ENCODE measurements around the gene XRCC2.
"Not testable (repeated sequence)": the region's sequence is repeated elsewhere in the genome, so short reads cannot be mapped to it uniquely, and the experiment has no call there.

DNA sequence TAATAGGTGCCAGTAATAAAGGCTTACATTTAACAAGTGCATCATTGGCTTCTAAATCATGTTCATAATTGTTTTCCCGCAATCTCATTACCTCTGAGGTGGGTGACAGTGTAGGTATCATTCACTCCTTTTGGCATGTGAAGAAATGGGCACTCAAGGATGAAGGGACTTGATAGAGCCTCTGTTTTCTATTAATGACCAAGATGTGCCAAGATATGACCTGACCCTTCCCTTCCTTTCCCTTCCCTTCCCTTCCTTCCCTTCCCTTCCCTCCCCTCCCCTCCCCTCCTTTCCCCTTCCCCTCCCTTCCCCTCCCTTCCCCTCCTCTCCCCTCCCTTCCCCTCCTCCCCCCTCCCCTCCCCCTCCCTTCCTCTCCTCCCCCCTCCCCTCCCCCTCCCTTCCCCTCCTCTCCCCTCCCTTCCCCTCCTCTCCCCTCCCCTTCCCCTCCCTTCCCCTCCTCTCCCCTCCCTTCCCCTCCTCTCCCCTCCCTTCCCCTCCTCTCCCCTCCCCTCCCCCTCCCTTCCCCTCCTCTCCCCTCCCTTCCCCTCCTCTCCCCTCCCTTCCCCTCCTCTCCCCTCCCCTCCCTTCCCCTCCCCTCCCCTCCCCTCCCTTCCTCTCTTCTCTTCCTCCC is 36.6 kb upstream of the XRCC2 start:
- TF ChIP-seq, protein P1, sequence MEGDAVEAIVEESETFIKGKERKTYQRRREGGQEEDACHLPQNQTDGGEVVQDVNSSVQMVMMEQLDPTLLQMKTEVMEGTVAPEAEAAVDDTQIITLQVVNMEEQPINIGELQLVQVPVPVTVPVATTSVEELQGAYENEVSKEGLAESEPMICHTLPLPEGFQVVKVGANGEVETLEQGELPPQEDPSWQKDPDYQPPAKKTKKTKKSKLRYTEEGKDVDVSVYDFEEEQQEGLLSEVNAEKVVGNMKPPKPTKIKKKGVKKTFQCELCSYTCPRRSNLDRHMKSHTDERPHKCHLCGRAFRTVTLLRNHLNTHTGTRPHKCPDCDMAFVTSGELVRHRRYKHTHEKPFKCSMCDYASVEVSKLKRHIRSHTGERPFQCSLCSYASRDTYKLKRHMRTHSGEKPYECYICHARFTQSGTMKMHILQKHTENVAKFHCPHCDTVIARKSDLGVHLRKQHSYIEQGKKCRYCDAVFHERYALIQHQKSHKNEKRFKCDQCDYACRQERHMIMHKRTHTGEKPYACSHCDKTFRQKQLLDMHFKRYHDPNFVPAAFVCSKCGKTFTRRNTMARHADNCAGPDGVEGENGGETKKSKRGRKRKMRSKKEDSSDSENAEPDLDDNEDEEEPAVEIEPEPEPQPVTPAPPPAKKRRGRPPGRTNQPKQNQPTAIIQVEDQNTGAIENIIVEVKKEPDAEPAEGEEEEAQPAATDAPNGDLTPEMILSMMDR (IDR thresholded peaks at IDR 0.05) = not testable (repeated sequence)
- not testable (repeated sequence) for TF ChIP-seq POLR2A, EP300 (IDR thresholded peaks at IDR 0.05)

Measured in gastroesophageal sphincter (tissue), 3 donors.